A549 (cell line): ENCODE measurements around the gene BPGM. TPM values are rescaled to one million over a fixed set of nuclear protein-coding genes. Genes with fewer than 3 reads are reported as not detected.
A peak's percentile ranks its signal among the peaks of the same experiment; 100 is the strongest.

ENCODE experiments used
- ATAC-seq, 2 experiments: fragments of 200-7000 bp in 1 of 2; fragments of >200 bp in 1 of 2; cut with Nextera tagmentation in 1 of 2; cut with Tn5 transposase in 1 of 2; 3 replicates each; pipeline versions ENCODE4 v1.8.0 to v1.9.1; 2018 to 2020; ENCODE audit warnings: mild to moderate bottlenecking in 1 of 2, moderate library complexity in 1 of 2
- CTCF ChIA-PET: fragments of 300-600 bp; sonication (Branson Sonifier 250); formaldehyde crosslinking; extraction: SDS; loops from one replicate; lab custom pipeline; 2021; ENCODE audit warnings: antibody characterized with exemption, inconsistent platforms; lab: Yijun Ruan, JAX
- POLR2A ChIA-PET: fragments of 350-600 bp; formaldehyde crosslinking; extraction: SDS; loops from one replicate; lab custom pipeline; 2021; ENCODE audit warnings: antibody characterized with exemption, inconsistent platforms; lab: Yijun Ruan, JAX
- DNase-seq, 2 experiments: peaks; one replicate each; pipeline versions ENCODE4 v3.0.0 to v3.0.0-alpha.2; 2011 to 2016; ENCODE audit warnings: low read depth in 1 of 2, low spot score in 1 of 2
- FAIRE-seq: peaks from 2 replicates; lab custom pipeline; 2011; peaks lifted over from hg19 to GRCh38; lab: Jason Lieb, UNC
- H3K27ac ChIP-seq, 2 experiments: fragments of >200 bp; sonication (Bioruptor Twin); formaldehyde crosslinking; 3 replicates each; pipeline ENCODE4 v1.5.1; 2016 to 2017
- H3K4me1 ChIP-seq: fragments of >200 bp; sonication (Bioruptor Twin); formaldehyde crosslinking; 3 replicates; pipeline ENCODE4 v1.6.1; 2016
- H3K4me2 ChIP-seq: fragments of >200 bp; sonication (Bioruptor Twin); formaldehyde crosslinking; 3 replicates; pipeline ENCODE4 v1.6.1; 2016
- H3K4me3 ChIP-seq: fragments of >200 bp; sonication (Bioruptor Twin); formaldehyde crosslinking; 3 replicates; pipeline ENCODE4 v1.5.1; 2016
- H3K9me3 ChIP-seq: fragments of >200 bp; sonication (Bioruptor Twin); formaldehyde crosslinking; 3 replicates; pipeline ENCODE4 v1.6.1; 2016
- ATOH8 ChIP-seq: fragments of 250-450 bp; sonication (Bioruptor Pico); IDR thresholded peaks from 2 replicates; pipeline ENCODE4 v1.5.0; 2020; ENCODE audit warnings: low read depth, mild to moderate bottlenecking, moderate library complexity
- BHLHE40 ChIP-seq: IDR thresholded peaks from 2 replicates; pipeline ENCODE4 v1.6.1; 2012; ENCODE audit warnings: low read depth, low read length, inconsistent platforms
- CEBPB ChIP-seq, 2 experiments: fragments of >200 bp in 1 of 2; sonication (Bioruptor Twin) in 1 of 2; formaldehyde crosslinking in 1 of 2; IDR thresholded peaks; 2 replicates each; pipeline ENCODE4 v1.6.1; 2012 to 2016
- EP300 ChIP-seq, 2 experiments: fragments of >200 bp; sonication (Bioruptor Twin); formaldehyde crosslinking; IDR thresholded peaks; 2 replicates in 1 of 2; 3 replicates in 1 of 2; pipeline ENCODE4 v1.6.1; 2016 to 2017
- GATA3 ChIP-seq: IDR thresholded peaks from 2 replicates; pipeline ENCODE4 v1.6.1; 2012; ENCODE audit warnings: borderline replicate concordance
- JUNB ChIP-seq: fragments of >200 bp; sonication (Bioruptor Twin); formaldehyde crosslinking; IDR thresholded peaks from 2 replicates; pipeline ENCODE4 v1.6.1; 2016
- MAFK ChIP-seq: fragments of 450-650 bp; IDR thresholded peaks from 2 replicates; pipeline ENCODE4 v1.6.1; 2014; ENCODE audit not compliant: partially characterized antibody
- MAX ChIP-seq: IDR thresholded peaks from 2 replicates; pipeline ENCODE4 v1.6.1; 2012
- MAZ ChIP-seq: fragments of 150-350 bp; IDR thresholded peaks from 2 replicates; pipeline ENCODE4 v1.6.1; 2014; ENCODE audit warnings: antibody characterized with exemption, low read depth, low read length, borderline replicate concordance
- NFE2L2 ChIP-seq: fragments of 150-350 bp; conservative IDR thresholded peaks from 2 replicates; pipeline ENCODE4 v1.6.1; 2014; ENCODE audit warnings: low read length
- PBX3 ChIP-seq: IDR thresholded peaks from 2 replicates; pipeline ENCODE4 v1.6.1; 2012
- PHF8 ChIP-seq: fragments of 200-600 bp; sonication (generic); IDR thresholded peaks from 2 replicates; pipeline ENCODE4 v1.6.1; 2016; ENCODE audit warnings: low read depth, mild to moderate bottlenecking, antibody characterized with exemption, moderate library complexity, borderline replicate concordance
- POLR2AphosphoS2 ChIP-seq: conservative IDR thresholded peaks from 2 replicates; pipeline ENCODE4 v1.6.1; 2012; ENCODE audit warnings: low read length, improper control_type of control experiment, inconsistent platforms
- SREBF2 ChIP-seq: fragments of 450-650 bp; IDR thresholded peaks from 2 replicates; pipeline ENCODE4 v1.6.1; 2014; ENCODE audit warnings: mild to moderate bottlenecking, moderate library complexity
- TFCP2L1 ChIP-seq: fragments of 250-450 bp; sonication (Bioruptor Pico); IDR thresholded peaks from 2 replicates; pipeline ENCODE4 v1.5.0; 2021; ENCODE audit warnings: mild to moderate bottlenecking
- USF2 ChIP-seq: fragments of 450-650 bp; IDR thresholded peaks from 2 replicates; pipeline ENCODE4 v1.6.1; 2014; ENCODE audit warnings: antibody characterized with exemption
- ZC3H11A ChIP-seq: fragments of 450-650 bp; IDR thresholded peaks from 2 replicates; pipeline ENCODE4 v1.6.1; 2014; ENCODE audit warnings: antibody characterized with exemption, mild to moderate bottlenecking
- ZFP36 ChIP-seq: fragments of 450-650 bp; IDR thresholded peaks from 2 replicates; pipeline ENCODE4 v1.6.1; 2014; ENCODE audit warnings: borderline replicate concordance; ENCODE audit not compliant: partially characterized antibody
- WGBS: methylation state at CpG from one replicate; pipeline ENCODE4 v1.1.6; 2017; ENCODE audit errors: missing lambda C conversion rate; 5-methylcytosine and 5-hydroxymethylcytosine counted together
- polyA plus RNA-seq, 4 experiments: library from polyadenylated mRNA; depleted of rRNA in 3 of 4; stranded (reverse); fragments of >200 nt; fragmentation: RNase III in 1 of 4; extraction: RNeasy Plus Mini Kit Qiagen cat#74134 plus additional on column Dnase treatment in 1 of 4; gene quantifications; 2 replicates in 3 of 4; 3 replicates in 1 of 4; pipeline ENCODE4 v1.2.3, GENCODE V29; 2011 to 2017

BPGM gene
- polyA plus RNA-seq, 2 of the 4 experiments (the other 2 are of a cell fraction) = 19.4 to 28.3 TPM

GRCh38 chr7:134636008-134636449, 10.6 kb upstream of the BPGM start:
- ATAC-seq (no peak), DNase-seq (no peak), FAIRE-seq (no peak)
- TF ChIP-seq BHLHE40 = no peak
- no peak for TF ChIP-seq USF2
- peak; percentile 38 for TF ChIP-seq MAFK
- TF ChIP-seq GATA3 = no peak
- TF ChIP-seq JUNB = no peak
- no peak for TF ChIP-seq MAZ
- TF ChIP-seq SREBF2 = no peak
- ChIA-PET CTCF (interaction anchor here (0.6 to 5.8 kb wide), 6 partner anchors 10 to 203 kb away, joined by 3 to 80 read pairs (median 4); partner anchors contain the start of gene BPGM), POLR2A (interaction anchor here (1.9 kb wide), 1 partner anchor 10 kb away, joined by 9 read pairs; the partner anchor contains the start of gene BPGM)
- Histone ChIP-seq H3K4me2 (no peak overlapping the region), H3K4me3 (no peak overlapping the region), H3K4me1 (no peaks in the 10 kb centered on the region), H3K9me3 (no peaks in the 10 kb centered on the region), H3K27ac (no peak overlapping the region)
- 45% methylated on average over 2 of the region's 2 CpGs for WGBS

- Histone ChIP-seq H3K27ac (no peak overlapping the region), H3K9me3 (no peaks in the 10 kb centered on the region), H3K4me3 (no peak overlapping the region), H3K4me1 (no peaks in the 10 kb centered on the region), H3K4me2 (no peak overlapping the region)
- DNase-seq (no peak), FAIRE-seq (no peak), ATAC-seq (no peak)
- WGBS = 81% methylated on average over 4 of the region's 4 CpGs
- CTCF ChIA-PET = interaction anchor here (1.0 to 1.3 kb wide), 2 partner anchors 10 to 306 kb away, joined by 3 read pairs; no protein-coding TSS in a partner anchor
- POLR2A ChIA-PET = no interaction called here
- TF ChIP-seq ATOH8 (no peak), ZFP36 (no peak)
These were observed 9.2 kb upstream of the BPGM start for GRCh38 chr7:134637441-134637840.

GRCh38 chr7:134637934-134638719, 8.5 kb upstream of the BPGM start:
- POLR2A ChIA-PET = no interaction called here
- Histone ChIP-seq H3K27ac (no peak overlapping the region), H3K9me3 (no peaks in the 10 kb centered on the region), H3K4me1 (no peaks in the 10 kb centered on the region), H3K4me3 (no peak overlapping the region), H3K4me2 (no peak overlapping the region)
- DNase-seq = no peak
- CTCF ChIA-PET = interaction anchor here (1.0 to 1.3 kb wide), 2 partner anchors 9 to 52 kb away, joined by 3 to 4 read pairs; no protein-coding TSS in a partner anchor
- 49% methylated on average over 7 of the region's 7 CpGs for WGBS
- ATAC-seq = peak in 1 of 2 experiments; percentile 45; a peak in 2 of 6 replicates
- TF ChIP-seq TFCP2L1 (CRISPR knock-in tag) (no peak), PHF8 (no peak), MAX (no peak), NFE2L2 (no peak), CEBPB (IDR thresholded peaks at IDR 0.05) (no peak), PBX3 (no peak), POLR2AphosphoS2 (no peak), EP300 (IDR thresholded peaks at IDR 0.05) (no peak), ZC3H11A (no peak), ZFP36 (no peak)
- TF ChIP-seq, all 56 proteins: peak for 0
- no peak for FAIRE-seq
